Ovary (tissue), 9 donors: ENCODE data around the gene LCN10. TPM values are rescaled to one million over a fixed set of nuclear protein-coding genes. Genes with fewer than 3 reads are reported as not detected.
A peak's percentile ranks its signal among the peaks of the same experiment; 100 is the strongest.

Experiments used
- DNase-seq, 5 donors: peaks; one replicate each; pipeline ENCODE4 v3.0.0-alpha.2; 2019 to 2020
- H3K27ac ChIP-seq, 2 donors: fragments of 200-600 bp; one replicate each; pipeline versions ENCODE4 v1.5.1 to v1.8.0; 2019 to 2022
- H3K27me3 ChIP-seq: fragments of 200-600 bp; one replicate; pipeline ENCODE4 v1.8.0; 2022
- H3K36me3 ChIP-seq: fragments of 200-600 bp; sonication (generic); one replicate; pipeline ENCODE4 v1.5.1; 2019
- H3K4me1 ChIP-seq: one replicate; pipeline ENCODE4 v1.8.1; 2013; ENCODE audit warnings: mild to moderate bottlenecking, moderate library complexity; ENCODE audit not compliant: insufficient read depth
- H3K4me3 ChIP-seq: fragments of 200-600 bp; sonication (generic); one replicate; pipeline ENCODE4 v1.5.1; 2017
- H3K9me3 ChIP-seq, 2 donors: fragments of 200-600 bp in 1 of 2; sonication (generic) in 1 of 2; one replicate each; pipeline versions ENCODE4 v1.5.1 to v1.8.1; 2013 to 2019; ENCODE audit warnings: mild to moderate bottlenecking in 1 of 2, moderate library complexity in 1 of 2
- CTCF ChIP-seq, 3 donors: fragments of 450-650 bp in 2 of 3; fragments of 200-600 bp in 1 of 3; IDR thresholded peaks; one replicate each; pipeline versions ENCODE4 v1.5.1 to v1.8.0; 2016 to 2022; ENCODE audit warnings: antibody characterized with exemption in 3 of 3, mild to moderate bottlenecking in 1 of 3
- EP300 ChIP-seq: sonication (generic); formaldehyde crosslinking; IDR thresholded peaks from one replicate; pipeline ENCODE4 v1.6.1; 2017; ENCODE audit warnings: antibody characterized with exemption
- POLR2A ChIP-seq: fragments of 450-650 bp; IDR thresholded peaks from one replicate; pipeline ENCODE4 v1.6.1; 2017; ENCODE audit warnings: antibody characterized with exemption, mild to moderate bottlenecking, moderate library complexity
- WGBS, 3 donors: extraction: QIAGEN DNeasy Blood & Tissue Kit in 1 of 3; methylation state at CpG; one replicate each; pipeline versions ENCODE4 v1.1.5 to v1.1.7; 2013 to 2017; 5-methylcytosine and 5-hydroxymethylcytosine counted together
- intact Hi-C, 4 donors: fragments of 100-400 bp; cut with DNase I; formaldehyde crosslinking; loops; one replicate each; pipeline versions ENCODE4 v1.11.0 to v1.15.1; 2022 to 2023
- polyA plus RNA-seq, 2 donors: library from polyadenylated mRNA; stranded (reverse); fragments of 200-250 nt in 1 of 2; fragments of 350-450 nt in 1 of 2; fragmentation: Illumina TruSeq in 1 of 2; extraction: RNeasy Lipid Tissue Mini Kit (QIAGEN cat#74804) in 1 of 2; gene quantifications; one replicate each; pipeline ENCODE4 v1.2.3, GENCODE V29; 2013 to 2014
- total RNA-seq, 7 donors: library from RNA; depleted of rRNA in 2 of 7; stranded (reverse); fragments of >200 nt in 2 of 7; fragmentation: NEBNext Ultra II Directional in 3 of 7; extraction: Animal tissue kit (Norgen Biotek cat#: 25700) in 3 of 7; gene quantifications; one replicate each; pipeline versions ENCODE4 v1.1.0 to v1.2.4, GENCODE V29; 2016 to 2023
- donor health status: DM: no; HTN: no; CAD: no; lungs with moderate emphysema.
- donor health status: DM: no; HTN: no; CAD: no.
- donor health status: Bipolar disorder and iron deficiency.
- donor health status: DM: yes; HTN: yes; CAD: no.
- donor health status: DM: no; HTN: no; CAD: no.
- donor health status: DM: yes; HTN: yes; CAD: no.

The LCN10 gene
- total and polyA plus RNA-seq, 9 donors: 1.4 to 45.4 (median 4.5) TPM

- Histone ChIP-seq H3K27ac (no peak overlapping the region), H3K36me3 (no peaks in the 10 kb centered on the region), H3K9me3 (no peaks in the 10 kb centered on the region), H3K4me3 (no peak overlapping the region), H3K4me1 (no peaks in the 10 kb centered on the region), H3K27me3 (no peaks in the 10 kb centered on the region)
- 87 to 91% (median 90%) methylated on average over 6 of the region's 6 CpGs for WGBS, 3 donors
- intact Hi-C loops: loop anchor here in 3 of 4 donors (5.0 to 10.0 kb wide), 3 partner anchors 247 to 440 kb away; partner anchors contain the start of genes CYSRT1 (in 1 of the 3), FUT7 (in 1 of the 3), RNF208 (in 1 of the 3) and RNF224 (in 1 of the 3)
- TF ChIP-seq CTCF (IDR thresholded peaks at IDR 0.05) (no peak), EP300 (no peak), POLR2A (no peak)
- DNase-seq: no peak
Observed at GRCh38 chr9:136784997-136785361, 42.2 kb upstream of the LCN10 start.

- no peaks in the 10 kb centered on the region for H3K27me3 ChIP-seq
Observed at GRCh38 chr9:136784249-136784996, 41.7 kb upstream of the LCN10 start.

GRCh38 chr9:136782452-136782851 lies 39.7 kb upstream of the LCN10 start:
- TF ChIP-seq POLR2A (no peak), EP300 (no peak)
- no peak overlapping the region for H3K4me3 ChIP-seq
- no peak overlapping the region for H3K27ac ChIP-seq
- intact Hi-C loops: loop anchor here in 1 of 4 donors (10.0 kb wide), 1 partner anchor 442 kb away; the partner anchor contains the start of genes CYSRT1, RNF208 and RNF224
- no peaks in the 10 kb centered on the region for H3K4me1 ChIP-seq
- 95% methylated on average over 3 of the region's 3 CpGs for WGBS, 3 donors
- no peaks in the 10 kb centered on the region for H3K27me3 ChIP-seq
- H3K9me3 ChIP-seq: no peaks in the 10 kb centered on the region
- no peak for DNase-seq
- no peaks in the 10 kb centered on the region for H3K36me3 ChIP-seq

More at GRCh38 chr9:136784249-136784996, 41.7 kb upstream of the LCN10 start:
- no peaks in the 10 kb centered on the region for H3K9me3 ChIP-seq
- intact Hi-C loops: loop anchor here in 1 of 4 donors (10.0 kb wide), 1 partner anchor 440 kb away; the partner anchor contains the start of genes CYSRT1, RNF208 and RNF224
- no peaks in the 10 kb centered on the region for H3K36me3 ChIP-seq
- DNase-seq: no peak
- no peak overlapping the region for H3K4me3 ChIP-seq
- peak in 2 of 3 donors; percentile 27 to 31 for TF ChIP-seq CTCF (IDR thresholded peaks at IDR 0.05)
- no peak for TF ChIP-seq POLR2A
- no peak for TF ChIP-seq EP300
- WGBS, 3 donors: 29 to 36% (median 32%) methylated on average over 9 of the region's 9 CpGs
- no peak overlapping the region for H3K27ac ChIP-seq
- H3K4me1 ChIP-seq: no peaks in the 10 kb centered on the region

- Histone ChIP-seq H3K36me3 (no peaks in the 10 kb centered on the region), H3K9me3 (no peaks in the 10 kb centered on the region), H3K4me1 (no peaks in the 10 kb centered on the region), H3K27me3 (no peaks in the 10 kb centered on the region), H3K4me3 (no peak overlapping the region), H3K27ac (no peak overlapping the region)
- no peak for TF ChIP-seq POLR2A
- no peak for TF ChIP-seq CTCF (IDR thresholded peaks at IDR 0.05)
- no peak for TF ChIP-seq EP300
- DNase-seq: no peak
- intact Hi-C loops: loop anchor here in 1 of 4 donors (10.0 kb wide), 1 partner anchor 445 kb away; the partner anchor contains the start of genes CYSRT1, RNF208 and RNF224
- WGBS, 3 donors: 40 to 51% (median 48%) methylated on average over 5 of the region's 5 CpGs
Observed at GRCh38 chr9:136779808-136780207, 37.1 kb upstream of the LCN10 start.

- no peak for DNase-seq
- no peak for TF ChIP-seq EP300
- TF ChIP-seq POLR2A: no peak
- no peak for TF ChIP-seq CTCF (IDR thresholded peaks at IDR 0.05)
- intact Hi-C loops: no loop called here
- WGBS, 3 donors: 57 to 71% (median 59%) methylated on average over 14 of the region's 14 CpGs
- Histone ChIP-seq H3K27me3 (no peaks in the 10 kb centered on the region), H3K4me3 (no peak overlapping the region), H3K36me3 (no peaks in the 10 kb centered on the region), H3K4me1 (no peaks in the 10 kb centered on the region), H3K9me3 (no peaks in the 10 kb centered on the region), H3K27ac (no peak overlapping the region)
Observed at GRCh38 chr9:136777359-136777758, 34.6 kb upstream of the LCN10 start.
